HG03196 (cell line): Measurements from ENCODE around the gene BIN1.

Source experiments
- ATAC-seq: cut with Tn5 transposase; IDR thresholded peaks from one replicate; pipeline ENCODE4 v1.9.1; 2021; ENCODE audit not compliant: unreplicated experiment

Gene BIN1

DNA sequence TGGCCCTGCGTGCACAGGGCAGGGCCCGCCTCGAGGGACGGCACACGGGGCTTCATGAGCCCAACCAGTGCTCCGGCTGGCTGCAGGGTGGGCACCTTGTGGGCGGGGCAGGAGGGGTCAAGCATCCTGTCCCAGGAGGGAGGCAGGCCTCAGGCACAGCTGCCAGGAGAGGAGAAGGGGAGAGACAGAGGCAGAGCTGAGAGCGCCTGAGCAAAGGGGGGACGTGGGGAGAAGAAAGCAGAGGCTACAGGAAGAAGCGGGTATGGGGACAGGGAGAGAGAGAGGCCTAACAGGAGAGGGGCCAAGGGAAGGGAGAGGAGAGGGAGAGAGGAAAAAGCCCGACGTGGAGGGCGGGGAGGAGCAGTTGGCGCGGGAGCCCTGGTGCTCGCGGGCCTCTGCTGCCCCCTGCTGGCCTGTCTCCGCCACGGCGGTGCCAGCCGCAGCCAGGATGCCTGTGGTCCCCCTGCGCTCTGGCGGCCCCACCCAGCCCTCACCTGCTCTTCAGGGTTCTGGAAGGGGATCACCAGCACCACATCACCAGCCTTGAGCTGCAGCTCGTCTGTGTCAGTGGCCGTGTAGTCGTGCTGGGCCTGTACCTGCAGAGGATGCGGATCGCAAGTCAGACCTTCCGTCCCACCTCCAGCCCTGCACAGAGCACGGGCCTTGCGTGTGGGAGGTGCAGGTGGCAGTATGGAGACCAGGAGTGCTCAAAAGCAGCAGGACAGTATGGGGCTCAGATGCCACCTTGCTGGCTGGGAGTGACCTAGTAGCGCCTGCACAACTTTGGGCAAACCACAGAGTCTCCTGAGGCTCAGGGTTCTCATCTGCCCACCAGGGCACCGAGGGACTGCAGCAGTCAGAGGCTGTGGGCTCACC lies 56.8 kb downstream of the BIN1 start:
- peak; percentile 61 for ATAC-seq

DNA sequence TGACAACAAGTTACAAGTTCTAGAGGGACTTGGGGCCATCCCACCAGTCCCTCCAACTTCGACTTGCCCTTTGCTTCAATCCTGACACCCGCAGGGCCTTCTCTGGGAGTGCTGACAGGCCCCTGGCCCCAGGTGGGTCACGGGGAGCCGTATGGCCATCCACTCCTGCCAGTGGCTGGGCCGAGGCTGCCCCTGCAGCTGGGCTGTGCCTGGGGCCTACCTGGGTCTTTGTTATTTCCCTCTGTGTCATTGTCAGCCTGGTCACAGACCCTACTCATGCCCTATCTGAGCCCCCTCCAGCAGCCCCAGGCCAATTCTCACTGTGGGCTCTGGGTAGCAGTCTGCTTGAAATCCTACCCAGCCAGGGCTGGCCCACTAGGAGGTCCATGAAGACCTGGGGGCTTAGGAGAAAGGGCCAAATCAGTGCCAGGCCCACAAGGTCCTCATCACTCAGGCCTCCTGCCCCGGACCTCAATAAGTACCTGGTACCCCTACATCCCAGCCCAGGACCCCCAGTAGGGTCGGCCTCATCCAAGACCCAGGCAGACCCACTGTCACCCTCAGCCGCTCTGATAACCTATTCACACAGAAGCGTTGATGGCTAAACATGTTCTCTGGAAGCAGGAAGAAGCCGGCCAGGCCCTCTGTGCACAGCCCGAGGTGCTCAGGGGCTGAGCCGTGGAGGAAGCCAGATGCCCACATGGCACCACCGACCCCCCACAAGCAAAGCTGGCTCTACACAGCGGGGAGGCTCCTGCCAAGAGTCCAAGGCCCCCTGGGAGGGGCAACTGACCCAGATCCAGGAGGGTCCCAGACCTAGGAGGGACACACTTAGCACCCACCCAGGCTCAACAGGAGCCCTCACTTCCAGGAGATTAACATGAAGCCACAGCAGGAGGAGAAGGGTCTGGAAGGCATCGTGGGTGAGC lies 57.7 kb downstream of the BIN1 start:
- ATAC-seq = no peak

DNA sequence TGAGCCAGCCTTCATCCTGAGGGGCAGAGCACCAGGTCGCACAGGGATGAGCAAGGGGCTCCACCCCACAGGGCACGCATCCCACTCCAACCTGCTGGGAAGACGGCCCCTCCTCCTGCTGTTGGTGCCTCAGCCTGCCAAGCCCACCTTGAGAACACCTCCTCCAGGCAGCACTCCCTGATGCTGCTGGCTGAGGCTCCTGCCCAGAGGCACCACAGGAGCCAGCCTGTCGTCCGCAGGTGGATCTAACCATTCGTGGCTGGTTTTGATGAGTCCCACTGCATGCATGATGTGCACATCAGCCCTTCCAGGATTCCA lies 58.4 kb downstream of the BIN1 start:
- no peak for ATAC-seq

DNA sequence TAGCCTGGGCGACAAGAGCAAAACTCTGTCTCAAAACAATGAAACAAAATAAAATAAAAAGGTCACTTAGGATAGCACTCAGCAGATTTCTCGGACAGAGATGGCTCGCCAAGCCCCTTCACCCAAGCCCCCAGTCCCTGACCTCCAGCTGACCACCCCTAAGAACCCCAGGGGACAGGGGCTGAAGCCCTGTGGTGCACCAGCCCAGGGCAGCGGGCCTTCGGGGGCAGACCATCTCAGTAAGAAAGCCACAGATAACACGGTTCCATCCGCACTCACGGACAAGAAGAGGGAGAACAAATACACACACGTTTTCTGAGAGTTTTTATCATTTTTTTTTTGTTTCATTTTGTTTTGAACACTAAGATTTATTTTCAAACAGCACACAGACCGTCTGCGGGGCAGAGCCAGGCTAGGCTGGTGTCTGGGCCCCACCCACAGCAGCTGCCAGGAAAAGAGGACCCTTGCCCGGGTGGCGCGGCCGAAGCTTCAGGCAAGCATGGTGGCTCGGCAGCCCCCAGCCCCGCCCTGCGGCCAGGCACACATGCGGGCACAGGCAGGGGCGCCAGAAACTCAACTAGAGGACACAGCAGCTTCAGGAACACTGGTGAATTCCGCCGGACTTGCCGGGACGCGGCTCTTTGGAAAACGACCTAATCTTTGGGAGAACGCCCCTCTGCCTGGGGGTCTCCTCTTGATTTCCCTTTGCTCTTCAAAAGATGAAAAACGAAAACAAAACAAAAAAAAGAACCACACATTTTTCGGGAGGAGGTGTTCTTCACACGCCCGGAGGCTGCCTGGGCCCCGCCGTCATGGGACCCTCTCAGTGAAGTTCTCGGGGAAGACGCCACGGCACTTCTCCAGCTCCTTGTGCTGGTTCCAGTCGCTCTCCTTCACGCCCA lies 59.0 kb downstream of the BIN1 start:
- ATAC-seq = no peak

DNA sequence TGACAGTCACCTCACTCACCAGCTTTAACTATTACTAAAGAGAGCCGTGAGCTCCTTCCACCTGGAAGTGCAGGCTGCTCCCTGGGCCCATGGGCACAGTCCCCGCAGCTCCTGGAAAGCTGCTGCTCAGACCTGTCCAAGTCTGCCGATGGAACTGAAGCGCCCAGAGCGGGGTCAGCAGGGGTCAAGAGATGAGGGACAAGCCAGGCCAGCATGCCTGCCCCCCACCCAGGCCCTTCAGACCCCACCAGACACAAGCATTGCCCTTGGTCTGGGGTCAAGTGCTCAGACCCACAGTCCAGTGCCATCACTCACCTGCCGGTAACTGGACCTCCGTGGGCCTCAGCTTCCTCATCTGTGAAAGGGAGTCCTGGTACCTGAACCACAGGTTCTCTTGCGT lies 59.9 kb downstream of the BIN1 start:
- no peak for ATAC-seq

DNA sequence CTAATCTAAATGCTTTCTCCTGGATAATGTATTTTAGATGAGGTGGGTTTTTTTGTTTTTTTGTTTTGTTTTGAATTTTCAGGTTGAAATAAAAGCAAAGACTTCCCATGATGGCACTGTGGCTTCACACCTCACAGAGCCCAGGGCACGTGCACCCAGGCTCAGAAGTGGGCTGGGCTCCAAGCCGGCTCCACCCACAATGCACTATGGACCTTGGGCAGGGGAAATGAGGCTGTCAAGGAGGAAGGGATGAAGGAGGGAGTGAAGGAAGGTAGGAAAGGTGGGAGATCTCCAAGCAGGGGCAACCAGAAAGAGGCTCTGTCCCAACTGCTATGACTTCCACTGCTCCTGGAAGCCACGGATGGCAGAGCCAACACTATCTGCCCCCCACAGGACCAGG lies 60.4 kb downstream of the BIN1 start:
- ATAC-seq = no peak

DNA sequence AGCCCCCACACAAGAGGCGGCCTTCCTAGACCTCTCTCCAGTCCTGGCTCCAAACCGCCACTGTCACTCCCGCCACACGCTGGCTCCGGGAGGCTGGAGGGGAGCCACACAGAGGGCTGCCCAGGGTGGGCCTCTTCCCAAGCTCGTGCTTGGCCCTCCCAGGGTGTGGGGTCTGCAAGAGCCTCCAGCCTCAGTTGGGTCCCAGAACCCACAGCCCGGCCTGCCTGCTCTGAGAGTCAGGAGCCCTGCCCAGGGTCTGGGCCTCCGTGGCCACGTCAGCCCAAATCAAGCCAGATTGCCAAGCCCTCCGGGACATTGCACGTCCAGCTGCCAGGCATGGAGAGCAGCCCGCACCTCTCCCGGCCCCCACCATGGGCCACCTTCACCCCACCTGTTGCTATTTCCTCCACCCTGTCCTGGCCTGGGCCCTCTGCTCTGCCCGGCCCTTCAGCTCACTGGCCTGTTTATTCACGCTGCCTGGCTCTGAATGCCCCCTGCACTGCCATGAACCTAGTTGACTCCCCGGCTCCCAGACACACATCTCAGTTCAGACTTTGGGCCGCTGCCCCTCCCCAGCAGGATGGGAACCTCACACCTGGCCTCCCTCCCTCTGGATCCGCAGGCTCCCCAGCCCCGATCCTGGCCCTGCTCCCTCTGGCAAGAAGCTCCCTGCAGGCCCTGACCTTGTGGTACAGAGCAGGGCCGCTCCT lies 61.0 kb downstream of the BIN1 start:
- no peak for ATAC-seq

DNA sequence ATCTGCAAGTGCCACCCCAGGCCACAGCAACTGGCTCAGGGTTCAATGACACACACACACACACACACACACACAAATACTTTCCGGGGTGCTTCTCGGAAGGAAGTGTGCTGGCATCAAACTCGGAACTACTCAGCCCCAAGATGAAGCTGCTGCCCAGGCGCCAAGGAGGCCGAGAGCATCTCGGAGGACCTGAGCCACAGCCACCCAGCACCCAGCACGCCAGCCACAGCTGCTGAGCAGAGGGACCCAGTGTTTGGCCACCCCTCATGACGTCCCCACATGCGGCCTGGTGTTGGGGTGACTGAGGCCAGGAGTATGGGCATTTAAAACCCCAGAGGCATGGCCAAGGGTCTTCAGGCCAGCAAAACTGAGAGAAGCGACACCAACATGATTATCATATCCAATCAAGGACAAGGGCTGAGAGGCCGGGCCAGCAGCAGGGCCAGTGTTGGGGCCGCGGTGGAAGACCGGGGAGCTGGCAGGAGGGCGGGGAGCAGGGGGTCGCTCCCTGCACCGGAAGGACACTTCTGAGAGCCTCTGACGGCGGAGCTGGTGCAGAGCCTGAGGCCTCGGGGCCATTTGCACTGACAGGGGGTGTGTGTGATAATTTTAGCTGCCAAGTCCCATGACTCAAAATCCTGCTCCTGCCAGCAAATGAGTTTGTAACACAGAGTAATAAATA lies 61.8 kb downstream of the BIN1 start:
- no peak for ATAC-seq

DNA sequence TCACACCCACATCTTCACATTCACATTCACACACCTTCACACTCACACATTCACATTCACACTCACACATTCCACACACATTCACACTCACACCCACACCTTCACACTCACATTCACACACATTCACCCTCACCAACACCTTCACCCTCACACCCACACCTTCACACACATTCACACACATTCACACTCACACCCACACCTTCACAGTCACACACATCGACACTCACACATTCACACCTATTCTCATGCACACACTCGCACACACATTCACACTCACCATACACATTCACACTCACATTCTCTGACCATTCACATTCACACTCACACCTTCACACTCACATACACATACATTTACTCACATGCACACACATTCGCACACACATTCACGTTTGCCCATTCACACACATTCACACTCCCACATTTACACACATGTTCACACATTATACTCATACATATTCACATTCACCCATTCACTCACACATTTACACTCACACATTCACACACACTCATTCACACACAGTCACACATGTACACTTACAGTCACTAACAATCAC lies 62.7 kb downstream of the BIN1 start:
- ATAC-seq = no peak

DNA sequence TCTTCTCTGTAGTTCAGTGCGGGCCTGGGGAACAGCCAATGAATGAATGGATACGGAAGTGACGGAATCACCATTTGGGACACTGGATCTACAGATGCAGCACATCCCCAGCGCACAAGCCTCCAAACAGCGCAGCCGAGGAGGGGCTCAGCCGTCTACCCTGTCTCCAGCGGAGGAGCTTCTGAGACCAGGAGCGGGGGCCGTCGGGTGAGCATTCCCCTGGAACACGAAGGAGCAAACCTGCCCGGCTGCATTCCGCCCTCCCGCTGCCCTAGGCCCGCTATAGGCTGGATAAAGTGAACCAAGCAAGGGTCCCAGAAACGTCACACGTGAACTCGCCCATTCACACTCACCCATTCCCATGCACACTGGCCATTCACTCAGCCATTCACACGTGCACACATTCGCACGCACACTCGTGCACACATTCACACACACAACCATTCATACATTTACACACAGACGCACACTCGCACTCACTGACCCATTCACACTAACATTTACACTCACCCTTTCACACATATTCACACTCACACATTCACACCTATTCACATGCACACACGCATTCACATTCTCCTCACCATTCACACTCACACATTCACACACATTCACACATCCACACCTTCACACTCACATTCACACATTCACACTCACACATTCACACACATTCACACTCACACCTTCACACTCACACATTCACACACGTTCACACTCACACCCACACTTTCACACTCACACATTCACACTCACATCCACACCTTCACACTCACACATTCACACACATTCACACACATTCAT lies 63.4 kb downstream of the BIN1 start:
- no peak for ATAC-seq

DNA sequence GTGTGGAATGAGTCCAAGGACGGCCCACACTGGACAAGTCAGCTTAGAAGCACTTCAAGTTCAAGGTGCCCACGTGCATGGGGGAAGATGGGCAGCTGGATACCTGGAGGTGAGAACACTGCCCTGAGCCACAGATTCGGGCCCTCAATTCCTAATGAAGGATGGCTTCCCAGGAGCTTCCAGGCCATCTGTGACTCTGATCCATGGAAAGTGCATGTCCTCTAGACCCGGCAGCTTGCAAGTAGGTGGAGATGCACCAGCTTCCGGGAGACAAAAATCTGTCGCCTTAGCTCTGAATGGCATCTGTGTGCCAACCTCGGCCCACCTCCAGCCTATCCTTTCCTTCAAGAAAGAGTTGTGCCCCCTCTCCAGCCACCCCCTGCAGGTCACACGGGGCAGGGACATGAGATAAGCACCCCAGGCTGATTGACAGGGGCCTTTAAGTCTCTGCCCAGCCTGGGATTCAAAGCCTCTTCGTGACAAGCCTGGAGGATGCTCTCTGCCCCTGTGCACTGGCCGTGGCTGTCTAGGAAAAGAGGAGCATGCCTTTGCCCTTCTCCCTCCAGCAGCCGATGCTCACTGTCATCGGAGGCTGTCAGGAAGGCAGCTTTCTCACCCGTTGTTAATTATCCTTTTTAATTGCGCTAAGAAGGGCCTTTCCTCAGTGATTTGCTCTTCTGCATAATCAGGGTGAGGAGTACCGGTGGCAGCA lies 65.5 kb downstream of the BIN1 start:
- no peak for ATAC-seq

DNA sequence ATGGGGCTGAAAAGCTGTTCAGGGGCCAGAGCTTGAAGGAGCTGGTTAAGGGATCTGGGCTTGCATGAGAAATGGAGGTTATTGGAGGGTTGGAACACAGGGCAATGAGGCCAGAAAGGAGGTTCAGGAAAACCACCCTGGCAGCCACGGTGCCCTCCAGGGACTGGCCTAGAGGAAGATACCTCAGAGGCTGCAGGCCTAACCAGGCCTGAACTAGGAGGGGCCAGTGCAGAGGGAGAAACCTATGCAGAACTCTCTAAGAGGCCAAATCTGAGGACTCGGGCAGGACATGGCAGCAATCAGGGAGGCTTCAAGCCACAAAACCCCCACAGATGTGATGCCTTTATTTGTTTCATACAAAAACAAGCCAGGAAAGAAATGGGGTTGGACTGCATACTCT lies 66.8 kb downstream of the BIN1 start:
- no peak for ATAC-seq

DNA sequence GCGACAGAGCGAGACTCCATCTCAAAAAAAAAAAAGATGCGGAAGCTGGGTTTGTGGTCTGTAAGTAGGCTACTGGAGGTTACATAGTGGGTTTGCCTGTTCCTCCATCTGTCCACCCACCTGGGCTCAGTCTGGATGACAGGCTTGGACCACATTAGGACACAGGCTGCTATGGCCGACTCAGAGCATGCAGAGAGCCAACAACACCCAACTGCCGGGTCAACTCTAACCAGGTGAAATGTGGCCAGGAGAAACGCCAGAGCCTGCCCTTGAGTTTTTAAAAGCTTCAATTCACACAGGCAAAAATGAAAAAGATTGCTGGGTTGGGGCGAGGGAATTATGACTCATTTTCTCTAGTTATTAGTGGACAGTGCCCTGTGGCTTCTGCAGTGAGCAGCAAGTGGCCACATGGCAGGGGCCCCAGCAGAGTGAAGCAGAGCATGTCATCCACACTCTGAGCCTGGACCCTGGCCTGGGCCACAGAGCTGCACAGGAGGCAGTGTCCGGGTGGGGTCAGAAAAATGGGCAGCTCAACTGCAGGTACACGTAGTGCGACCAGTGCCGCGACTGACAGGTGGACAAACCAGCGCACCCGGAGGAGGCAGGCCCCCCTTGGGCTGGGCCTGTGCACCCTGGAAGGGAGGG lies 67.4 kb downstream of the BIN1 start:
- peak; percentile 60 for ATAC-seq

DNA sequence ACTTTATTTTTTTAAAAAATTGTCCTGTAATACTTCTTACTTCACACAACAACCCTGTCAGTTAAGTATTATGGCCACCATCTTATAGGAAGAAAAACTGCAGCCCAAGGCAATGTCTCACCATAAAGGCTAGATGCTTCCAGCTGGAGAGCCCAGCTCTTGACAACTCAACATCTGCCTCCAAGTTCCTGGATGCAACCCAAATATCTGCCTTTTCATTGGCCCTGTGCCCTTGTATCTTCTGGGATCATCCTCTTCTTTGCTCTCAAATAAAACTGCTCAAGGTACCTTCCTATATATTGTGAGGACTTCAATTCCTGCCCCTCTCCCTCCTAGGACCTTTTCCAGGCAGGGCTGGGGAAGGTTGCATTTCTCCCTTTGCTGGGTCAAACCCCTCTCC lies 69.5 kb downstream of the BIN1 start:
- ATAC-seq = no peak

DNA sequence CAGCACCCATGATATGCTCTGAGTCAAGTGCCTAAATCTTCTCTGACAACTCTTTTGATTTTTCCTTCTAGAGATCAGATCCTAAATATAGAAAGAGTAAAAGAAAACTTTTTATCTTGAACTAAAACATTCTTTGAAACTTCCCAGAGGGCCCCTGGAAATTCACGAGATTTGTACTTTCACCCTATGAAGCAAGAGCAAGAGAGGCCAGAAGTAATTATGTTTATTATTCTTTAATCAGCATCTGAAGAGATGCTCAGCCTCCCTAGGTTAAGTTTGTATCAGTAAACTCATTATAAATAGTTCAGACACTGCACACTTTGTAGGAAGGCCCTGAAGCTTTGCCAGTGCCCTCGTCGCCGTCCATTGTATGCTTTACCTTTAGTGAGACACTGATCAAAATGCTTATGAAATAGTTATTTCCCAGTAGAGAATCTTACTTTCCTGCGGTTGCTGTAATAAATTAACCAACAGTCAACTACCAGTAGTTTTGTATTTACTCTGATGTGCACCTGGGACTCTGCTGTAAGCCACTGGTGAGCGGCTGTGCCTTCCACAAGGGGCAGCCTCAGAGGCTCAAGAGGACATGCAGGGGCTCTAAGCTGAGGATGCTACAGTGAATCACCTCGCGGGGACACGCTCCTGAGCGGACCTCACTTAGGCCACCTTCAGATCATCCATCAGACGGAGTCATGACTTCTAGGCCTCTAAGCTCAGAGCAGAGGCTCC lies 71.9 kb downstream of the BIN1 start:
- ATAC-seq = peak; percentile 64

DNA sequence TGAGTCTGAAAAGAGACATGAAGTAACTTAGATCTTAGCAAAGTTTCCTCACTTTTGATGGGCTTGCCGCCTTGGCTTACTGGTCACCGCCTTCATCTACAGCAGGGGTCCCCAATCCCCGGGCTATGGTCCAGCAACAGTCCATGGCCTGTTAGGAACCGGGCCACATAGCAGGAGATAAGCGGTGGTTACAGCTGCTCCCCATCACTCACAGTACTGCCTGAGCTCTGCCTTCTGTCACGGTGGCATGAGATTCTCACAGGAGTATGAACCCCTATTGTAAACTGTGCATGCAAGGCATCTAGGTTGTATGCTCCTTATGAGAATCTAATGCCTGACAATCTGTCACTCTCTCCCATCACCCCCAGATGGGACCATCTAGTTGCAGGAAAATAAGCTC lies 72.9 kb downstream of the BIN1 start:
- ATAC-seq = no peak

DNA sequence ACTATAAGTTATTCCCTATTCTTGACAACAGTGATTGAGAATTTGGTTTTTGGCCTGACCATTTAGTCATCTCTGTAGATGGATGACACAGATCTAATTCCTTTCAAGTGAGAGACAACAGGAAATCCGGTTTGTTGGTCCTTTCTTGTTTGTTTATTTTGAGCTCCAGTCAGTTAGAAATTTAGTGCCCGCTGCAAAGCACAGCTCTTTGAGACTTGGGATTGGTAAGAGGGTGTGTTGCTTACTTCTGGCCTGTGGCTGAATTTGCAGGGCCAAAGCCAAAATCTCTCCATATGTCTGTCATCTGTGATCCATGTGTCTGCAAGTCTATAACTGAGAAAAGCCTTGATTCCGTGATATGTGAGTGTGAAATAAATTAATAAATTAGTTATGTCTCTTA lies 74.3 kb downstream of the BIN1 start:
- no peak for ATAC-seq
